RWPE1 (cell line): ENCODE data around the gene UGT1A8.
"Not testable (repeated sequence)": the region's sequence is repeated elsewhere in the genome, so short reads cannot be mapped to it uniquely, and the experiment has no call there.

ENCODE experiments used
- CTCF ChIA-PET: fragments of 350-600 bp; sonication (Branson Sonifier 250); formaldehyde crosslinking; extraction: SDS; loops from one replicate; lab custom pipeline; 2021; lab: Yijun Ruan, JAX
- POLR2A ChIA-PET: fragments of 400-600 bp; formaldehyde crosslinking; extraction: SDS; loops from one replicate; lab custom pipeline; 2020; ENCODE audit warnings: antibody characterized with exemption; ENCODE audit not compliant: low non-redundant PET; lab: Yijun Ruan, JAX
- DNase-seq: peaks from one replicate; pipeline ENCODE4 v3.0.0; 2012; ENCODE audit warnings: low spot score
- H3K27ac ChIP-seq: fragments of 450-650 bp; 2 replicates; pipeline ENCODE4 v1.5.1; 2017
- TF ChIP-seq, protein P1 (sequence below): fragments of 450-650 bp; conservative IDR thresholded peaks from 2 replicates; pipeline ENCODE4 v1.5.1; 2017; ENCODE audit warnings: low read depth, mild to moderate bottlenecking

Gene UGT1A8

DNA sequence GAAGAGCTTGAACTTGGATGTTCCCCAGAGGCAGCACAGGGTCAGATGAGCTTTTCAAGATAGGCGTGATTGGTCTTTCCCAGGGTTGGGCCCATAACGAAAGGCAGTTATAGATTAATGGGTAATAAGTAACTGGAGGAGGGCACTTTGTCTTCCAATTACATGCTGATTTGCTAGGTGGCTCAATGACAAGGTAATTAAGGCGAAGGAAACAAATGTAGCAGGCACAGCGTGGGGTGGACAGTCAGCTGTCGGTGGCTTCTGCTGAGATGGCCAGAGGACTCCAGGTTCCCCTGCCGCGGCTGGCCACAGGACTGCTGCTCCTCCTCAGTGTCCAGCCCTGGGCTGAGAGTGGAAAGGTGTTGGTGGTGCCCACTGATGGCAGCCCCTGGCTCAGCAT, 101.1 kb downstream of the UGT1A8 start, which contains the start of gene UGT1A4:
TSS of gene UGT1A4 (plus strand) at position 185 of the 400 bp plus-strand sequence. CDS start at position 270, 85 bp downstream.
- H3K27ac ChIP-seq = no peak within 1 kb of the TSS
- TF ChIP-seq, protein P1, sequence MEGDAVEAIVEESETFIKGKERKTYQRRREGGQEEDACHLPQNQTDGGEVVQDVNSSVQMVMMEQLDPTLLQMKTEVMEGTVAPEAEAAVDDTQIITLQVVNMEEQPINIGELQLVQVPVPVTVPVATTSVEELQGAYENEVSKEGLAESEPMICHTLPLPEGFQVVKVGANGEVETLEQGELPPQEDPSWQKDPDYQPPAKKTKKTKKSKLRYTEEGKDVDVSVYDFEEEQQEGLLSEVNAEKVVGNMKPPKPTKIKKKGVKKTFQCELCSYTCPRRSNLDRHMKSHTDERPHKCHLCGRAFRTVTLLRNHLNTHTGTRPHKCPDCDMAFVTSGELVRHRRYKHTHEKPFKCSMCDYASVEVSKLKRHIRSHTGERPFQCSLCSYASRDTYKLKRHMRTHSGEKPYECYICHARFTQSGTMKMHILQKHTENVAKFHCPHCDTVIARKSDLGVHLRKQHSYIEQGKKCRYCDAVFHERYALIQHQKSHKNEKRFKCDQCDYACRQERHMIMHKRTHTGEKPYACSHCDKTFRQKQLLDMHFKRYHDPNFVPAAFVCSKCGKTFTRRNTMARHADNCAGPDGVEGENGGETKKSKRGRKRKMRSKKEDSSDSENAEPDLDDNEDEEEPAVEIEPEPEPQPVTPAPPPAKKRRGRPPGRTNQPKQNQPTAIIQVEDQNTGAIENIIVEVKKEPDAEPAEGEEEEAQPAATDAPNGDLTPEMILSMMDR = no peak
- ChIA-PET POLR2A (no interaction called here), CTCF (no interaction called here)
- no peak for DNase-seq

DNA sequence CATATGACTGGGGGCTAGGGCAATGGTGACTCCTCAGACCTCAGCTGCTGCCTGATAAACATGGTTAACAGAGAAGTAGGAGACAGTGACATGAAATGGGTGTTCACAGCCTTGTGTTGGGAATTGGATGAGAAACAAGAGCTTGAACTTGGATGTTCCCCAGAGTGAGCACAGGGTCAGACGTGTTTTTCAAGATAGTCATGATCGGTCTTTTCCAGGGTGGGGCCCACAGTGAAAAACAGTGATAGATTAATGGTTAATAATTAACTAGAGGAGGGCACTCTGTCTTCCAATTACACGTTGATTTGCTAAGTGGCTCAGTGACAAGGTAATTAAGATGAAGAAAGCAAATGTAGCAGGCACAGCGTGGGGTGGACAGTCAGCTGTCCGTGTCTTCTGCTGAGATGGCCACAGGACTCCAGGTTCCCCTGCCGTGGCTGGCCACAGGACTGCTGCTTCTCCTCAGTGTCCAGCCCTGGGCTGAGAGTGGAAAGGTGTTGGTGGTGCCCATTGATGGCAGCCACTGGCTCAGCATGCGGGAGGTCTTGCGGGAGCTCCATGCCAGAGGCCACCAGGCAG, 111.4 kb downstream of the UGT1A8 start, which contains the start of gene UGT1A3:
TSS of gene UGT1A3 (plus strand) at position 320 of the 579 bp plus-strand sequence. CDS start at position 405, 85 bp downstream.
- DNase-seq = no peak
- TF ChIP-seq, protein P1 = no peak
- CTCF ChIA-PET = no interaction called here
- POLR2A ChIA-PET = no interaction called here
- no peak within 1 kb of the TSS for H3K27ac ChIP-seq

GRCh38 chr2:233736868-233737653, 119.6 kb downstream of the UGT1A8 start:
- H3K27ac ChIP-seq = not testable (repeated sequence)

GRCh38 chr2:233740870-233741269, 123.4 kb downstream of the UGT1A8 start:
- no peak for DNase-seq
- TF ChIP-seq, protein P1 = no peak
- CTCF ChIA-PET = interaction anchor here (0.8 kb wide), 1 partner anchor 29 kb away, joined by 3 read pairs; no protein-coding TSS in a partner anchor
- POLR2A ChIA-PET = no interaction called here
- H3K27ac ChIP-seq = no peak overlapping the region

More at GRCh38 chr2:233736868-233737653, 119.6 kb downstream of the UGT1A8 start:
- POLR2A ChIA-PET, DNase-seq, CTCF ChIA-PET: not testable (repeated sequence)

- POLR2A ChIA-PET = no interaction called here
- CTCF ChIA-PET = no interaction called here
- no peak for DNase-seq
- TF ChIP-seq, protein P1 = no peak
- no peak overlapping the region for H3K27ac ChIP-seq
These were observed 126.2 kb downstream of the UGT1A8 start for GRCh38 chr2:233743464-233744259.

DNA sequence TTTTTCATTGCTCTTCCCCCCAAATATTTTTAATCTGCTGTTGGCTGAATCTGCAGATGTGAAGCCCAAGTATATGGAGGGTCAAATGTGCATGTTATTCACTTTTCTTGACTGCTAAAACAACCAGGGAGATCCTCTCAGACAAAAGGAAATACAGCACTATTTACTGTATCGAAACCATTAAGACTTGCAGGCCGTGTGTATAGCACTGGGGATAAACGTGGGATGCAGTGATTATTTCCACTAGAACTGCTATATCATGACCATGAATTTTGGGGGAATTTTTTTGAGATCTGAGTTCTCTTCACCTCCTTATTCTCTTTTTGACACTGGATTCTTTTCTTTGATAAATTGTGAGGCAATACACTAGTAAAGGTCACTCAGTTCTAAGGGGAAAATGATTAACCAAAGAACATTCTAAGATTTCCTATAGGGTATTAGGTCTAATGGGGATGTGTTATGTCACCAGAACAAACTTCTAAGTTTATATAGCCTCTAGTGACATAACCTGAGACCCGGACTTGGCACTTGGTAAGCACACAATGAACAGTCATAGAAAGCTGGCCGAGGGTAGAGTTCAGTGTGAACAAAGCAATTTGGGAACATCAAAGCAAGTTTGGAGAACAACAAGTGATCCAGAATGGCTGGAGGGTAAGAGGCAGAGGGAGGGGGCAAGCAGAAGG, 127.8 kb downstream of the UGT1A8 start:
- no peak overlapping the region for H3K27ac ChIP-seq
- no peak for DNase-seq
- ChIA-PET CTCF (no interaction called here), POLR2A (no interaction called here)
- TF ChIP-seq, protein P1 = no peak

DNA sequence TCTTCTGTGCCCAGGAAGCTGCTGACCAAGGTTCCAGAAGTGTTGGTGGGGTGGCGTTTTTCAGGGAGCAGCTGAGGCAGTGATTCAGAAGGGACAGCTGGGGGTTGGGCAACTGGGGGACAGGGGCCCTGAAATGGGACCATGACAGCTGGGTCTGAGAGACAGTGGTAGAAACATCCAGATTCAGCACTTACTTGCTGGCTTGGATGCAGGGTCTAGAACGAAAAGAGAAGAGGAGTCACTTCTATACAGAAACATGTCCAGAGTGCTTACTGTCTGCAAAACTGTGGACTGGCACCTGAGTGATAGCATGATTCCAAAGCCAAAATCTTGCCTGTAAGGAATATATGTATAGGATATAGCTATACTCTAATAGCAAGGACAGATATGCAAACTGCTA, 128.4 kb downstream of the UGT1A8 start:
- CTCF ChIA-PET = interaction anchor here (0.6 kb wide), 1 partner anchor 266 kb away, joined by 5 read pairs; no protein-coding TSS in a partner anchor
- POLR2A ChIA-PET, H3K27ac ChIP-seq, DNase-seq: not testable (repeated sequence)
